Activated CD8-positive, alpha-beta memory T cell treated with anti-CD3 and anti-CD28 coated beads for 36 hours (primary cell): Measurements from ENCODE around the gene WWP2. TPM values are rescaled to one million over a fixed set of nuclear protein-coding genes. Genes with fewer than 3 reads are reported as not detected.
"Not testable (repeated sequence)": the region's sequence is repeated elsewhere in the genome, so short reads cannot be mapped to it uniquely, and the experiment has no call there.

Experiments used
- CTCF ChIA-PET: fragments of 350-600 bp; sonication (Branson Sonifier 250); formaldehyde crosslinking; loops from one replicate; lab custom pipeline; 2021; ENCODE audit warnings: antibody characterized with exemption; lab: Charles Lee
- POLR2A ChIA-PET: fragments of 350-600 bp; sonication (Branson Sonifier 250); formaldehyde crosslinking; loops from one replicate; lab custom pipeline; 2021; ENCODE audit warnings: antibody characterized with exemption; lab: Charles Lee
- total RNA-seq, 2 experiments: library from RNA; stranded (reverse); gene quantifications; one replicate each; pipeline ENCODE4 v1.2.3, GENCODE V29; 2021

WWP2 gene
- total RNA-seq, 2 experiments from 2014 or later = 36.1 to 36.3 TPM

DNA sequence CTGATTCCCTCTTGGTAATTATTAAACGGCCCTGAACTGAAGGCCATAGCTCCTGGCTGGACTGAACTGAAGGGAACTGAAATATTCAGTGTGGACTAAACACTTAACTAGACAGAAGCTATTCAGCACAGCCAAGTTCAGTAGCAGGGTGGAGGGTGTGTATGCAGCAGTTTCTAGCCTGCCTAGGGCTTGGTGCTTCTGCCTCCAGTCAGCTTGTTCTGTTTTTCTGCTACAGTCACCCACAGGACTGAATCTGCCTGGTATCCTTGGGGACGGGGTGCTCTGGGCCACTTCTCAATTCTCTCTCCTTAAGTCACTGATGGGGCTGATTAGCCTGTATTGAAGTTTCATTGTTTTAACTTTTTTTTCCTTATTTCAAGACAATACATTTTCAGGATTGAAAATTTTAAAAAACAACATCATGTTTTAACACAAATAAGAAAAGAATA, 77.1 kb downstream of the WWP2 start:
- CTCF ChIA-PET = no interaction called here
- POLR2A ChIA-PET = no interaction called here

DNA sequence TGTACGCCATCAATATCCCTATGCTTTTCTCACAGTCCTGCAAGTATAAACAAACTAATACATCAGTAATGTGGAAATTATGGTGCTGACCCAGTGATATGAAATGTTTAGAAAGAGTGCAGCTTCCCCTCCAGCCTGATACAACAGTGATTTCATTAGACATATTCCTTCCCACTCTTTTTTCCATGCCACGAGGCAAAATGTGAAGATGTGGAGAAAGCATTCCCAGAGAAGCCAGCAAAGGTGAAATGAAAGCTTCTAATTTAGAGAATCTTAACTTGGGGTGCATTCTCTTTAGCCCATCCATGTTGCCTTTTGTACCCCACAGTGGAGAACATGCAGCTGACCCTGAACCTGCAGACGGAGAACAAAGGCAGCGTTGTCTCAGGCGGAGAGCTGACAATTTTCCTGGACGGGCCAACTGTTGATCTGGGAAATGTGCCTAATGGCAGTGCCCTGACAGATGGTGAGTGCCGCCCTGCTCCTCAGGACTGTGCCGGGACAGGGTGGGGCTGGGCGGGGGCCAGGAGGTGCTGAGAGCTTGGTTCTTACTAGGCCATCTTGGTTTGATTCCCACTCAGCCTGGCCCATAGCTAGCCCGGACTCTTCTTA, 77.8 kb downstream of the WWP2 start:
- CTCF ChIA-PET = no interaction called here
- POLR2A ChIA-PET = no interaction called here

DNA sequence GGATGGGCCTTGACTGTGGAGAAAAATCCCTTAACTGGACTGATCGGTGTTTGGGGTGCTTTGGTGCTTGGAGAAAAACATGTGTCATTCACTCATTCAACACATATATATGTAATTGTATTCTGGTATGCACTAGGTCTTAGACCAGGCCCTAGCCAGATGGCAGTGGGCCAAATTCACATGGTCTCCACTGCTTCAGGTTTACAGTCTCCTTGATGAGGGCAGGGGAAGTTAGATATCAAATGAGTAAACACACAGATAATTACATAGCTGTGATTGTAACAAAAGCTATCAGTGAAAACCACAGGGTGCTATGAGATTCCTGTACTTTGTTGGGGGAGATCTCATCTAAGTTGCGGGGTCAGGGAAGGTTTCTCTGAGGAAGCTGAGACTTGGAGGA, 78.8 kb downstream of the WWP2 start:
- CTCF ChIA-PET = no interaction called here

DNA sequence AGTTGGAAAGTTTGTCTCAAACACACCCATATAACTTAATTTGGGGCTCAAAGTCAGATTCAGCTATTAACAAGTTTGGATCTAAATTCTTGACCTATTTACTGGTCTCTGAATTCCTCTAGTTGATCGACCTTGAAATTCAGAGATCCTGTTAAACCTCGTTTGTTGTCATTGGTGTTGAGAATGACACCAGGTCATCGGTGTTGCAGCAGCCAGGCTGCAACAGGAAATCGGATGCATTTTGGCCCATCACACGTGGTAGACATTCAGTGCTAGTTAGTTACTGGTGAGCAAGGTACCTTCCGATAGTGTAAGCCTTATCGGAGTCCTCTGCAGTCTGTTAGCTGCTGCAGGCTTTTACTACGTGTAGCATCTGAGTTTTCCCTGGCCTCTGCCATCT, 82.3 kb downstream of the WWP2 start:
- ChIA-PET CTCF (no interaction called here), POLR2A (no interaction called here)

More for the DNA sequence above, 78.8 kb downstream of the WWP2 start:
- POLR2A ChIA-PET = no interaction called here

DNA sequence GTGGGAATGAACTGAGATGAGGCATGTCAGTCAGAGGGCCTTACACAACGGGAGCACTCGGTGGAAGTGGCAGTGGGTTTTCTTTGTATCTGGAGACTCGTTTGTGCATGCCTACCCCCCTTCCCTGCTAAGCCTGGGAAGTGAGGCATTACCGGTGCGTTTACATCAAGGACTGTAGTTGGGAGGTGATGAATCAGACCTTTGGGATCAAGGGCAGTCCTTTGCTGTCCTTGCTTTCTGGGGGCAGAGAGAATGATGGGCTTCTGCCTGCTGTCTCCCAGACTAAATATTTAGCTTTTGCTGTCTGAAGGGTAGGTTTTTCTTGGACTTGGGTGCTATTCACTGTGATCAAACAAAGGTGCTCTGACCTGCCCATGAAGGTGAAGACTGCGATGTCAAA, 83.0 kb downstream of the WWP2 start:
- CTCF ChIA-PET = interaction anchor here (0.7 kb wide), 1 partner anchor 56 kb away, joined by 3 read pairs; no protein-coding TSS in a partner anchor
- POLR2A ChIA-PET = no interaction called here

DNA sequence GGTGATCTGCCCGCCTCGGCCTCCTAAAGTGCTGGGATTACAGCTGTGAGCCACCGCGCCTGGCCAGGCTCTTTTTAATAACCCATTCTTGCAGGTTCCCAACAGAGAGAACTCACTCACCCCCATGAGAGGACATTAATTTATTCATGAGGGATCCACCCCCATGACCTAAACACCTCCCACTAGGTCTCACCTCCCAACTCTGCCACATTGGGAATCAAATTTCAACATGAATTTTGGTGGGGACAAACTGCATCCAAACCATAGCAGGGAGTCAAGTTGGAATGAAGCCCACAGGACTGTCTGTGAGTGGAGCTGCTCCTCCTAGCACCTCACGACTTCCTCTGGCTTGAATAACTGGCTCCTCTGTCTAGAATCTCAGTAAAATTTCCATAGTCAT, 85.5 kb downstream of the WWP2 start:
- ChIA-PET POLR2A (interaction anchor here (0.7 kb wide), 1 partner anchor 1364 kb away, joined by 4 read pairs; no protein-coding TSS in a partner anchor), CTCF (interaction anchor here (0.8 kb wide), 1 partner anchor 83 kb away, joined by 4 read pairs; no protein-coding TSS in a partner anchor)

DNA sequence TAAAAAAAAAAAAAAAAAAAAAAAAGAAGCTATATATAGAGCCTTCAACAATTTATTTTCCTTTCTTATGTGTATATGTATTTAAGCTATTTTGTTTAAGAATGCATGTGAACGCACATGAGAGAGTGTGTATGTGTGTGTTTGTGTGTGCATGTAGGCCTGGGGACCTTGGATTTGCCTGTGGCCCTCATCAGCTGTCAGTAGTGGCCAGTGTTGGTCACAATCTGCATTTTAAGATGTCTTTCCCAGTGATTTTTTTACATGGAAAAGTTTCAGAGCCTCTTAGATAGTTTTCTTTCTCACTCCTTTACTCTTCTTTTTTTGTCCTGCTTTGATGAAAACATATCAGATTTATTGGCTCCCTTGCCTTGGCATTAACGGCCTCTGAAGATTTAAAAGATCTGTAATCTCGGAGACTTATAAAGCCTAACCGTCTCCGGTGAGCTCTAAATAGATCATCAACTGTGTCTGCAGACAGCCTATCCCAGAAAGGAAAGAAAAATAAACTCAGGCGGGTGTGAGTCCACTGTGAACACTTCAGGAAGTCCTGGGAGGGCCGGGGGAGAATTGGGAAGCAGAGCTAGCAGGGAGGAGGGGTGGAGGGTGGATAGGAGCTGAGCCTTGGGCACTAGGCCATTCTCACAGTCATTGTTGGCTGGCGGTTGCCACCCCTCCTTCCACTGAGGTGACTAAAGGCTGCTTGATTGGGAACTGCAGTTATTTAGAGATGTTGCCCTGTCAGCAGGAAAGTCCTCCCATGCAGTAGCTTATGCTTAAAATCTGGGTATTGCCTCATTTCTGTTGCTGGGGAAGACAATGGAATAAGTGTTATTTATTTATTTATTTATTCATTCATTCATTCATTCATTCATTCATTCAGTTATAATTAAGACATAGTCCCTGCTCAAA, 86.8 kb downstream of the WWP2 start:
- POLR2A ChIA-PET = interaction anchor here (0.6 kb wide), 1 partner anchor 496 kb away, joined by 8 read pairs; no protein-coding TSS in a partner anchor
- CTCF ChIA-PET = interaction anchor here (0.8 kb wide), 1 partner anchor 82 kb away, joined by 4 read pairs; no protein-coding TSS in a partner anchor

DNA sequence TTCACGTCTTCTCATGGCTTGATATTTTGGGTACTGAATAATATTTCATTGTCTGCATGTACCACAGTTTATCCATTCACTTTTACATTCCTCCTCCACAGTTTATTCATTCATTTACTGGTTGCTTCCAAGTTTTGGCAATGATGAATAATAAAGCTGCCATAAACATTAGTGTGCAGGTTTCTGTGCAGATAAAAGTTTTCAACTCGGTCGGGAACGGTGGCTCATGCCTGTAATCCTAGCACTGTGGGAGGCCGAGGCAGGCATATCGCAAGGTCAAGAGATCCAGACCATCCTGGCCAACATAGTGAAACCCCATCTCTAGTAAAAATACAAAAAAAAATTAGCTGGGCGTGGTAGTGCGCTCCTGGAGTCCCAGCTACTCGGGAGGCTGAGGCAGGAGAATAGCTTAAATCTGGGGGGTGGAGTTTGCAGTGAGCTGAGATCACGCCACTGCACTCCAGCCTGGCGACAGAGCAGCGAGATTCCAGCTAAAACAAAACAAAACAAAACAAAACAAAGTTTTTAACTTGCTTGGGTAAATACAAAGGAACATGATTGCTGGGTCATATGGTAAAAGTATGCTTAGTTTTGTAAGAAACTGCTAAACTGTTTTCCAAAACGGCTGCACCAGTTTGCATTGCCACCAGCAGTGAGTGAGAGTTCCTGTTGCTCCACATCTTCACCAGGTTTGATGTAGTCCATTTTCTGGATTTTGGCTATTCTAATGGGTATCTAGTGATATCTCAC, 89.5 kb downstream of the WWP2 start:
- ChIA-PET CTCF (no interaction called here), POLR2A (no interaction called here)

DNA sequence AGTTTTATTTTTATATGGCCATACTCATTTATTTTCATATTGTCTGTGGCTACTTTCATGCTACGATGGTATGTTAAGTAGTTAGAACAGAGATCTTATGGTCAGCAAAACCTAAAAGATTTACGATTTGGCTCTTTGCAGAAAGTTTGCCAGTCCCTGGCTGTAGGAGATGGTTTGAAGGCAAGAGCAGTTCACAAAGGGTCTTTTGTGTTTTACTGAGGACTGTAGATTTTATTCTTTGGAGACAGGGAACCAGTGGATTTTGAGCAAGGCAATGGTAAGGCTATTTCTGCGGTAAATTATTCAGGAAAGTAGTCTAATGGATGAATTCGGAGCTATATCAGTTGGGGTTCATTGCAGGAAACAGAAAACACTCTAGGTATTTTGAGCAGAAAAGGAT, 90.7 kb downstream of the WWP2 start:
- CTCF ChIA-PET = no interaction called here
- POLR2A ChIA-PET = no interaction called here

DNA sequence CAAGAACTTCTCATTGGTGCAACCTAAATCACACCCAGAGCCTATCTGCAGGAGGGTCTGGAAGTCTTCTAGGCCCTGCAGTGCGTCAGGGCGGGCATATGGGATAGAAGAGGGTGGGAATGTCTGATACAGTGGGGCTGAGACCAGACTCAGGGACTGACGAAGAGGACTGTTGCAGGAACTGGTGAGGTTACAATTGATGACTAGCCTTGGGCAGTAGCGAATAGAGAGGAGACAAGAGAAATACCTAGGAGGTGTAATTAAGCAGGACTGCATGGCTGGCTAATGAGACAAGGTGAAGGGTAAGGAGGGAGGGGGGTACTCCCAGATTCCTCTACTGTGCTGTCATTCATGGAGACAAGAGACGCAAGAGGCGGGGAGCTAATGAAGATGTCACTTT, 91.3 kb downstream of the WWP2 start:
- ChIA-PET POLR2A (no interaction called here), CTCF (no interaction called here)

DNA sequence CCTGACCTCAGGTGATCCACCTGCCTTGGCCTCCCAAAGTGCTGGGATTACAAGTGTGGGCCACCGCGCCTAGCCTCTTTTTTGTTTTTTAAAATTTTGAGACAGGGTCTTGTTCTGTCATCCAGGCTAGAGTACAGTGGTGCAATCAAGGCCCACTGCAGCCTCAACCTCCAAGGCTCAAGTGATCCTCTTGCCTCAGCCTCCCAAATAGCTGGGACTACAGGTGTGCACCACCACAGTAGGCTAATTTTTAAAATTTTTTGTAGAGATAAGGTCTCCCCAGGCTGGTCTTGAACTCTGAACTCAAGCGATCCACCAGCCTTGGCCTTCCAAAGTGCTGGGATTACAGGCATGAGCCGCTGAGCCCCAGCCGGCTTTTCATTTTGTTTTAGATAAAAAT, 92.6 kb downstream of the WWP2 start:
- POLR2A ChIA-PET, CTCF ChIA-PET: not testable (repeated sequence)

DNA sequence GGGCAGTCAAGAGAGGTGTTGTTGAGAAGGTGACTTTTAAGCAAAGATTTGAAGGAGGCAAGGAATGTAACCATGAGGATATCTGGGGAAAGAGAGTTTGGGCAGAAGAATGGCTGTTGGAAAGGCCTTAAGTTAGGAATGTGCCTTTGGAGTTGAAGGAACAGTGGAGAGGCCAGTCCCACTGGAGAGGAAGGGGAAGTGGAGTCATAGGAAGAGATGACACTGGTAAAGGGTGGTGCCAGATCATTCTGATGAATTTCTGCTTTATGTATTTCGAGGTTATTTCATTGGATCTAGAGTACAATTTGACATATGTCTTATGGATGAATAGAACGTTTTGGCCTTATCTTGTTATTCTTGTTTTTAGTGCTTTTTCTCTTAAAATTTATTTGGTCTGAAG, 93.5 kb downstream of the WWP2 start:
- ChIA-PET POLR2A (no interaction called here), CTCF (no interaction called here)

DNA sequence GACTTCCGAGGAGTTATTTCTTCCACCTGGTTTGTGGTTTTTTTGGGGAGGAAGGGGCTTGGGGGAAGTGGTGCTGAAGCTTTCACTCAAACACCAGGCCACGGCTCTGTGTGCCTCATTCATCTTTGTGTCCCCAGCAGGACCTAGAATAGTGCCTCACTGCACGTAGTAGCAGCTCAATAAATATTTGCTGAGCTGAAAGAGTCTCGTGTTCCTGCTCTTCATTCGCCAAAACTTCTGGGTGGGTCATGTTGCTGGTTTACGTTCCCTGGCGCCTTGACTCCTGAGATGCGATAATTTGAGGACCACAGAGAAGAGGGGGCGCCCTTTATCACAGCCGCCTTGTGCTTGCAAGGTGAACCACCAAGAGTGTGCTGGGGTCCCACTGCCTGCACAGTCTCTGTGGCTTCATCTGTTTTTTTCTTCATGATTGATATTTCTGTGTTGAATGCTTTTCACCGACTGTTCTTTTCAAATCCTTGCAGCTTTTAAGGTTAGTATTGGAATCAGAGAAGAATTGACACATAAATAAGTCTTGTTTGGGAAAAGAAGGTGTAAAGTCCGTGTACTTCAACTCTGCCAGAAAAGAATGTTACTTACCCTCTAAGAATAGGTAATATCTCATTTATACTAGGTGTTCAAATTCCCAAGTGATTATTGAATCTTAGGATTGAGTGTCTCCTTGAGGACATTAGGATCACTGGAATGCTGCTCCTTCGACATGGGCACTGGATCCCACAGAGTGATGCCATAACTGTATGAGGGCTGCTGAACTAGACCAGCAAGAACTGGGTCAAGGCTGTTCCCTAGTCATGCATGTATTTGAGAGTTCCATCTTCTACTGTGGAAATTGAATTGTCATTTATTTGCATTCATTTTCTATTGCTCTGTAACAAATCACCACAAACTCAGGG, 96.3 kb downstream of the WWP2 start:
- CTCF ChIA-PET = interaction anchor here (0.7 to 1.3 kb wide), 3 partner anchors 11 to 576 kb away, joined by 3 to 6 read pairs (median 3); no protein-coding TSS in a partner anchor
- POLR2A ChIA-PET = interaction anchor here (0.7 kb wide), 1 partner anchor 31 kb away, joined by 5 read pairs; no protein-coding TSS in a partner anchor

DNA sequence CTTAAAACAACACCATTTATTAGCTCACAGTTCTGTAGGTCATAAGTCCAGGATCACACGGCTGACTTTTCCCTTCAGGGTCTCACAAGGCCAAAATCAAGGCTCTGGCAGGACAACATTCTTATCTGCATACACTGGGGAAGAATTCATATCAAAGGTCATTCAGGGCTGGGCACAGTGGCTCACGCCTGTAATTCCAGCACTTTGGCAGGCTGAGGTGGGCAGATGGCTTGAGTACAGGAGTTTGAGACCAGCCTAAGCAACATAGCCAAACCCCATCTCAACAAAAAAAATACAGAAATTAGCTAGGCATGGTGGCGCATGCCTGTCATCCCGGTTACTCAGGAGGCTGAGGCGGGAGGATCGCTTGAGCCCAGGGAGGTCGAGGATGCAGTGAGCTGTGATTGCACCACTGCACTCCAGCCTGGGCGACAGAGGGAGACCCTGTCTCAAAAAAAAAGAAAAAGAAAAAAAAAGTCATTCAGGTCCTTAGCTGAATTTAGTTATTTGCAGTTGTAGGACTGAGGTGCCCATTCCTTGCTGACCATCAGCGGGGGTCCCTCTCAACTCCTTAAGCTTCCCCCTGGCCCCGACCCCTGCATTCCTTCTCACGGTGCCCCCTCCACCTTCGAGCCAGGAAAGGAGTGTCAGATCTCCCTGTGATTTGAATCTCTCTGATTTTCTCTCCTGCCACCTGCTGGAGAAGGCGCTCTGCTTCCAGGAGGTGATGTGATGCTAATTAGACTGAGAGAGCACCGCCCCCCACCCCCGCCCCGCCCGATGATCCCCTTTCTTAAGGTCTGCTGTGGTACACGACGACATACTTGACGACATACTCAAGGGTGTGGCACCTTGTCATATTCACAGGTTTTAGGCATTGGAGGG, 97.2 kb downstream of the WWP2 start:
- CTCF ChIA-PET = no interaction called here

DNA sequence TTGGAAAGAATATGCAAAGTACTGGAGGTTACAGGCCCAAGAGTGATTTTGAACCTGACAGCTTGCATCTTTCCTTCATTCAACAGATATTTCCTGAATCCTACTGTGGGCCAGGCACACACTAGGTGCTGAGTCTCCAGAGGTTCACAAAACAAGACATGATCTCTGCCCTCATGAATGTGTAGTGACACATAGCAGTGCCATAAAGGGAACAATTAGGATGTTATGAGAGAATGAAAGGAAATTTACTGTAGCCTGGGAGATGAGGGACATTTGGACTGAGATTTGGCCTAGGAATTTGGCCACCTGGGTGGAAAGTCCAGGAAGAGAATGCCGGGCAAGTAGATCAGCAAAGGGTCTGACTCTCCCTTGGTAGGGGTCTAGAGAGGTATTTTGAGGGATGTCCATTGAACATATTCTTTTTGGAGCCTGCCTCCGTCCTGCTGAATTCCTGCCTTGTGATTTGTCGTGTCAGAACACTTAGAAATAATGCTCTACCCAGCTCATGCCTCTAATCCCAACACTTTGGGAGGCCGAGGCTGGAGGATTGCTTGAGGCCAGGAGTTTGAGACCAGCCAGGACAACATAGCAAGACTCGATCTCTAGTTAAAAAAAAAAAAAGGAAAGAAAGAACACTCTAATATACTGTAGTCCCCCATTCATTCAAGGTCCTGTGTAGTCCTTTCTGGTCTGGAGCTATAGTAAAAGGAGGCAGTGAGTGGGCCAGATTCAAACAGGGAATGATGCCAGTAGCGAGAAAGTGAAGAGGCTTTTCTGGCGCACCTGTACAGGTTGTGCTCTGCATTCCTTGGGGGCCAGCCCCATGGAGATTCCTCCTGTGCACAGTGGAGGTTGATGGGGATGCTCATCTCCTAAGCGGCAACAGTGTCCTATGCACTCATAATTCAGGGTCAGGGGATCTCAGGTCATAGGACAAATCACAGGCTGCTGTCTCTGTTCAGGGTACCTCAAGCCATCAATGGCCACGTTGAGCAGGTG, 98.4 kb downstream of the WWP2 start:
- ChIA-PET POLR2A (interaction anchor here (0.6 kb wide), 1 partner anchor 26 kb away, joined by 3 read pairs; no protein-coding TSS in a partner anchor), CTCF (no interaction called here)

More for the DNA sequence above, 97.2 kb downstream of the WWP2 start:
- POLR2A ChIA-PET = no interaction called here

DNA sequence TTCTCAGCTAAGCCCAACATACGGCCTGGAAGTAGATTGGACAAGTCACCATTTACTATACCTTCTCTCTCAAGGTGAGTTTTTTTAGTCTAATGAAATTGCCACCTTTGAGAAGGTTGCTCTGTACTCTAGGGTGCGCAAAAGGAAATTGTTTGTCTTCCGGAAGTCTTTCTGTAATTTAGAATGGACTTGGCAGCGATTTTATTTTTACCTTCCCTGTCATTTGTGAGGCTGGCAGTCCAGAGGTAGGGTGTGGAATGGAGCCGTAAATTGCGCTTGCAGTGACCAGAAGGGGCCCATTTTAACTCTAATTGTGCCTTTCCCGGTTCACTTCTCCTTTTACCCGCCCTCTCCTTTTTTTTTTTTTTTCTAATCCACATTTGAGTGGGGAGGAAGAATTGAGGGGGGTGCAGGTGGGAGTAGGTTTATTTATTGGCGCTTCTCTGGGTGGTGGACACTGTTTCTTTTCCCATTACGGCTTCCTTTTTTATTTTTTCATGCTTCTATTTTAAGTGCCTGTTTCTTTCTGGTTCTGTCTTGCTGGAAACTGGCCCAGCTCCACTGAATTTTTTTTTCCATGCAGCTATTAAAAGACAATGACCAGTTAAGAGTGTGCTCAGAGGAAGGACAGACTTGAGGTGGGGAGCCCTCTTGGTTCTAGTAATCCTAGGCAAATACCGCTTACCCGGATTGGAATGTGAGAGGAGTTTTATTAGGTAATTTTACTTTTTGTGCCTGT, 99.3 kb downstream of the WWP2 start:
- ChIA-PET CTCF (no interaction called here), POLR2A (no interaction called here)
